IMR-90 (cell line): ENCODE data around the gene RASGRF2.

ENCODE experiments used
- MAFK ChIP-seq: IDR thresholded peaks from 2 replicates; pipeline ENCODE4 v1.6.1; 2012; ENCODE audit warnings: low read depth, low read length, improper control_type of control experiment
- POLR2A ChIP-seq: IDR thresholded peaks from 2 replicates; pipeline ENCODE4 v1.6.1; 2012; ENCODE audit warnings: mild to moderate bottlenecking, low read depth, low read length
- TF ChIP-seq, protein P1 (sequence below): conservative IDR thresholded peaks from 2 replicates; pipeline ENCODE4 v1.5.1; 2012; ENCODE audit warnings: mild to moderate bottlenecking, low read depth, low read length, improper control_type of control experiment

DNA sequence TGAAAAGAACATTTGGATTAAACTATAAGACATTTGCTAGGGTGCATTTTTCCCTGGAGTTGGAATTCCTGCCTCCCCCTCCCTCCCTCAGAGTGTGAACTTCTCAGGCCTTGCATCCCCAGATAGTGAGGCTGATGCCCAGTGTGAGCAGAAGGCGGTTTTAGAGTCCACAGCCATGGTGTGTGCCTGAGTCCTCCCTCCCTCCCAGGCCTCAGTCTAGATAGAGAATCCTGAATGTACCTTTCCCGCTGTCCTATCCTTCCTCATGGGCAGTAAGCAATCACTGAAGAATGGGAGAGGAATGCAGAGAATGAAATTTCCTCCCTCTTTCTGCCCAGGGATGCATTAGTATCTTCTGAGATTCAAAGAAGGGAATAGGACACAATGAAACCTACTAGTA is 108.5 kb downstream of the RASGRF2 start:
- TF ChIP-seq POLR2A (no peak), MAFK (no peak)
- TF ChIP-seq, protein P1, sequence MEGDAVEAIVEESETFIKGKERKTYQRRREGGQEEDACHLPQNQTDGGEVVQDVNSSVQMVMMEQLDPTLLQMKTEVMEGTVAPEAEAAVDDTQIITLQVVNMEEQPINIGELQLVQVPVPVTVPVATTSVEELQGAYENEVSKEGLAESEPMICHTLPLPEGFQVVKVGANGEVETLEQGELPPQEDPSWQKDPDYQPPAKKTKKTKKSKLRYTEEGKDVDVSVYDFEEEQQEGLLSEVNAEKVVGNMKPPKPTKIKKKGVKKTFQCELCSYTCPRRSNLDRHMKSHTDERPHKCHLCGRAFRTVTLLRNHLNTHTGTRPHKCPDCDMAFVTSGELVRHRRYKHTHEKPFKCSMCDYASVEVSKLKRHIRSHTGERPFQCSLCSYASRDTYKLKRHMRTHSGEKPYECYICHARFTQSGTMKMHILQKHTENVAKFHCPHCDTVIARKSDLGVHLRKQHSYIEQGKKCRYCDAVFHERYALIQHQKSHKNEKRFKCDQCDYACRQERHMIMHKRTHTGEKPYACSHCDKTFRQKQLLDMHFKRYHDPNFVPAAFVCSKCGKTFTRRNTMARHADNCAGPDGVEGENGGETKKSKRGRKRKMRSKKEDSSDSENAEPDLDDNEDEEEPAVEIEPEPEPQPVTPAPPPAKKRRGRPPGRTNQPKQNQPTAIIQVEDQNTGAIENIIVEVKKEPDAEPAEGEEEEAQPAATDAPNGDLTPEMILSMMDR = no peak
